GM19397 (cell line): ENCODE measurements around the gene PLVAP.

Source experiments
- ATAC-seq: cut with Tn5 transposase; IDR thresholded peaks from one replicate; pipeline ENCODE4 v1.9.1; 2021; ENCODE audit warnings: mild to moderate bottlenecking, moderate library complexity; ENCODE audit not compliant: unreplicated experiment

The PLVAP gene

DNA sequence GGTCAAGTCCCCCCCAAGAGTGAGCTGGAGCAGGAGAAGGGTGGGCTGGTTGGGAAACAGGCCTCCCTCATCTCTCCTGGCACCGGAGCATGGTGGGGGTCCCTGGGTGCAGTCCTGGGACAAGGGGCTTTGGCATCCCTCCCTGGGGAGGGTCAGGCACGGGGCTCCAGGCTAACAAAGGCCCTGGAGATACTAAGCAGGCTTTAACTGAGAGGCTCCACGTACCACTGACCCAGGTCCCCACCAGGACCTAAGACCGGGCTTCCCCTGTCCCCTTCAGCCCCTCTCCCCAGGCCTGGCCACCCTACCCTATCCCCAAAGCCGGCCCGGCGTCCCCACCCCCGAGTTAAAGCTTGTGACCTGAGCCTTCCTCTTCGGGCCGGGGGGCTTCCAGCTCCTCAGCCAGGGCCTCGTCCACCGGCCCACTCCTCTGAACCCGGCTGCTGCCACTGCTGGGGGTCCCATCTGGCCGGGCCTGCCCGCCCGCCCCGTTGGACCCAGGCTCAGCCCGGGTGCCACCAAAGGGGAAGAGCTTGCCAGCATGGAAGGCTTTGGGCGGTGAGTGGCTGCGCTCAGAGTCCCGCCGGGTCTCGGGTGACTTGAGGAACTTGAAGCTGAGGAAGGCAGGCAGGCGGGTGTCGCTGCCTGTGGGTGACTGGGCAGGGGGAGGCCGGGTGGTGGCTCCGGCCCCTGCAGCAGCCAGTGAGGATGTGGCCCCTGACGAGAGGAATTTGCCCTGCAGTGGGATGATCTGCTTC lies 52.6 kb downstream of the PLVAP start:
- ATAC-seq = no peak

DNA sequence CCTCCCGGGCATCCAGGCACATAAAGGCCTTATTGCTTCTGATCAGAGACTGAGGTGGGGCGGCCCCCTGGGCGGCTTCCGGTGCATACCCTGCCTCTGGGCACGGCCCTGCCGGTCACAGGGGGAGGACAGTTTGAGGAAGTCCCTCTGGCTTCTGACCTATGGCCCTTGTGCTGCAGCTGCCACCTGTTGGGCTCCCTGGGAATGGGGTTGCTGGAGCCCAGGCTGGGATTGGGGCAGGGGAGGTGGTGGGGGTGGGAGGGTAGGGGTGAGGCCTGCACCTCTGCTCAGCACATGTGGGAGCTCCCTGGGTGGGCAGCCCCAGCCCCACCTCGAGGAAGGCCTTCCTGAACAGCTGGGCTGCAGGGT lies 53.2 kb downstream of the PLVAP start:
- no peak for ATAC-seq

DNA sequence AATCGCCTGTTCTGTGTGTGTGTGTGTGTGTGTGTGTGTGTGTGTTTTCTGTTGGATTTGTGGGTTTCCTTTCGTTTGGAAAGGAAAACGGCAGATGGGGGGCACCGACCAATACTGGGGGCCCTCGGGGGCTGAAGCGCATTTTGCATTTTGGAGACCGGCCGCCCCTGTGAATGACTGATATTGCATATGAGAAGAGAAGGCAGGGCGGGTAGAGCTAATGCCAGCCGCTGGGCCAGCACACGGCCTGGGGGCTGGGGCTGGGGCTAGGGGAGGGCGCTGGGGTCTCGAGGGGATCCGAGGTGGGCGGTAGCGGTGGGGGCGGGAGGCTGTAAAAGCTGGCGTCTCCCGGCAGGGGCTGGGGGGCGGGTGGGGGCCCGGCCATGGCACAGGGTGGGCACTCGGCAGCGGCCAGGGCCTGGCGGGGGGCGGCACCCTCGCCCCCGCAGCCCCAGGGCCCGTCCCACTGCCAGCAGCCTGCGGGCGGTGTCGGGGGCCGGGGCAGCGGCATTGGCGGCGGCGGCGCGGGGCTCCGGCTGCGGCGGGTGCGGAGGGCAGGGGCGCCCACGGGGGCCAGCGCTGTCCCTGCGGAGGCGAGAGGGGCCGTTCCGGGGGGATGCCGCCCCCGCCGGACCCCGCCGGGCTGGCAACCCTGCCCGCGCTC lies 53.7 kb downstream of the PLVAP start:
- ATAC-seq = no peak

DNA sequence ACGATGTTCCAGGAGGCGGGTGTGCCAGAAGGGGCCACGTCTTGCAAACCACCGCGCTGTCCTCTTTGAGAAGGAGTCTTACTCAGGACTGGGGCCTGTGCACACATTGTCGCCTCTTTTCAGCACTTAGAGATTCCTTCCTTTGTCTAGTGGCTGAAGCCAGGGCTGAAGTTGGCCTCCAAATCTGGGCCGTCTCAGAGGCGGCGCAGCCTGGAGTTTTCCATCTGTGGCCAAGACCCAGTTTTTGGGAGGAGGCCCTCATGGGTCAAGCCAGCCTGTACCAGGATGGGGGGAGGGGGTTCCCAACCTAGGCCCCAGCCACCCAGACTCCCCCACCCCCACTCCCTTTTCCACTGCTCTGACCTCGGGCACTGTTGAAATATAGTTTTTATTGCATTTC lies 54.3 kb downstream of the PLVAP start:
- ATAC-seq = no peak

DNA sequence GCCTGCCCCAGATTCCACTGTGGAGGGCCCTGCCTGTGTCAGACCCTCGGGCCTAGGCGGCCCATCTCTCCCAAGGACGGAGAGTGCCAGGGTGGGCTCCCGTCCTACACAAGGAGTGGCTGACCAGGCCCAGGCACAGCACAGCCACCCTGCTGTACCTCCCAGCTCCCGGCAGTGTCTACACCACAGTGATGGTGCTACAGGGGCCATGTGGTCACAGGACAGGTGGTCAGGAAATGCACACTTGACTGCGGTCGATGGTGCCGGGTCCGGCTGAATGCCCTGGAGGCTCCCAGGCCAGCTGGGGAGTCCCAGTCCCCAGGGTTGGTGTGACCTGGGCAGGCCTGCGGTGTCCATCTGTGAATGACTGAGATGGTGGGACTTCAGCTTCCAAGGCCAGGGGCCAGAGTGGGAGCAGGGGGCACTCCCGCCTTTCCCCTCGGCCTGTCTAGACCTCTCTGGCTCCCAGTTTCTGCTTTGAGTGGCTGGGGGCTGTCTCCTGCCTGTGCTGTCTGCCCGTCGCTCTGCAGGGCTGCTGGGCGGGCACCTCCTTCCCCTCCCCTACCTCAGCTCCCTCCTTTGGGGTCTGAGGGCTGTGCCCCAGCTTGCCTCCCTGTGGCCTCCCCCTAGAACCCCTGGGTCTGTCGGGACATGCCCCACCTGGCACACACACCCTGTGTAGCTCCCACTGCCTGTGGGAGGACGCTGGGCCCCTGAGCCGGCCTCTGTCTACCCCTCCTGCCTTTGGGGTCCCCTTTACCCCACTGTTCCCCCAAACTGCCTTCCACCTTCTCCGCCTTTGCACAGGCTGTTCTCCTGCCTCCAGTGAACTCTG lies 55.3 kb downstream of the PLVAP start:
- no peak for ATAC-seq

DNA sequence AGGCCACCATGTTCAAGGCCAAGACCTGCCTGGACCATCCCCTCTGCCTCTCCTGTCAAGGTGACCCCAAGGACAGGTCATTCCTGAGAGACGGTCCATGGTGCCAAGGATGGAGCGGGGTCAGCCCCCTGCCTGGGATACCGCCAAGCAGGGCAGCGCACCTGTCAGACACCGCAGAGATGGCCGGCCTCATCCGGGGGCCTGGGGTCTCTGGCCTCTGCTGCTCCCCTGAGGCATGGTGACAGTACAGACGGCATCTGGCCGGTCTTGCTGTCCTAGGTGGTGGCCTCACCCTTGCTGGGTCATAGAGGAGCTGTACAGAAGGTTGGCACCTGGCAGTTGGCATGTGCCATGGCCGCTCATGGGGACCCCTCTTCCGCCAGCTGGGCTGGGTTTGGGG lies 56.7 kb downstream of the PLVAP start:
- no peak for ATAC-seq

DNA sequence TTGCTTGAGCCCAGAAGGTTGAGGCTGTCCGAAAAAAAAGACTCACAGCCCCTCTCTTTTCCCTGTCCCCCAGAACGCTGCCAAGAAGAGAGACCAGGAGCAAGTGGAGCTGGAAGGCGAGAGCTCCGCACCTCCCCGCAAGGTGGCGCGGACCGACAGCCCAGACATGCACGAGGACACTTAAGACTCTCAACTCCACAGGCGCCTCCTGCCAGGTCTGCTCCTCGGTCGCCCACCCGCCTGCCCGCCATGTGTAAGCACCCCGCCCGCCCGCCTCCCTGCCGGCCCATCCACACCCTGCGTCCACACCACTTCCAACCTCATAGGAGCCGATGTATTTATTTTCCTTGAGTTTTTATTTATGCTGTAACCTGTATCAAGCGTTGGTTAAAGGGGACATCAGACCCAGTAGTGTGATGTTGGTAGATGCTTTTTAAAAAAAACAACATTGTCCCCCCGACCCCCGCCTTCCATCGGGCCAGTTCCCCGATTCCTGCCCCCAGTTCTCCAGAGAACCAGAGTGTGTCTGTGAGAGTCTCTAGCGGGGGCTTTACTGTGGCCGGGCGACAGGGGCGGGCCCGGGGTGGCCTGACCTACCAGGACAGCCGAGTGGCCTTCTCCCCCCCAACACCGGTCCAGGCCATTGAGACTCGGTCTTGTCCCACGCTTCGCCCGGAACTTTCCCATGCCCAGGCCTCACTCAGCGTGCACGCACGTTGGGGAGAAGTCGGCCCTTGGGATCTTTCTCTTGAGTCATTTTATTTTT lies 57.5 kb downstream of the PLVAP start:
- no peak for ATAC-seq

DNA sequence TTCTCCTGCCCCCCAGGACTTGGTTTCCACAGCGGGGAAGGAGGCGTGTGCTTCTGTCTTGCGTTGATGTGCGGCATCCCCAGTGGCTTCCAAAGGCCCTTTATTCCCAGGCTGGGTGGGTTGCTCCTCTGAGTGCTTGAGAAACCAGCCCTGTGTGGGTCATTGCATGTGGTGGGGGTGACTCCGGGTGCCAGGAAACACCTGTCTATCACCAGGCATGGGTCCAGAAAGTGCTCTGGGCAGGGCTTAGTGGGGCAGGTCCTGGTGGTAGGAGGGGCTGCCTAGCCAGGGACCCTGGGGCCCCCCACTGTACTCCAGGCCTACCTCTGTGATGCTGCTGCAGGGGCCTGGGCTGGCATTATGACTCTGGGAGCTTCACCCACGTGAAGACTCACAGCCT lies 58.2 kb downstream of the PLVAP start:
- ATAC-seq = no peak

DNA sequence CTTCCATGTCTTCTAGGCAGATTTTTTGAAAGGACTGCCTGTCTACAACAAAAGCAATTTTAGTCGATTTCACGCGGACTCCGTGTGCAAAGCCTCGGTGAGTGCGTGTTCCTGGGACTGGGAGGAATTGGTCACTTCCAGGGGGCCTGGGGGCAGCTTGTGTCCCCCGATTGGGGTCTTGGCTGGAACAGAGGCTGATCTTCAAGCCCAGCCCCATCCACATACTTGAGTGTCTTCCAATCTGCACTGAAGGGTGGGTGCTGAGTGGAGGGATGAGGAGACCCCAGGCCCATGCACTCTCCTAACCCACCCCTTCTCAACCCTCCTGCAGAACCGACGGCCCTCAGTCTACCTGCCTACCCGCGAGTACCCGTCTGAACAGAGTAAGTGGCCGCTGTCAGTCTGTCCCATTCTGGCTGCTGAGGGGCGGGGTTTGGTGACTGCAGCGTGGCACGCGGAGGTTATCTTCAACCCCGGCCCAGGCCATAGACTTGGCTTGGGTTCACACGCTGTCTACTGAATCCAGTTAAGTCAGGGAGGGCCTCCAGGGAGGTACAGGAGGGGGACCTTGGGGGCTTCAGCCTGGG lies 63.0 kb downstream of the PLVAP start:
- no peak for ATAC-seq

DNA sequence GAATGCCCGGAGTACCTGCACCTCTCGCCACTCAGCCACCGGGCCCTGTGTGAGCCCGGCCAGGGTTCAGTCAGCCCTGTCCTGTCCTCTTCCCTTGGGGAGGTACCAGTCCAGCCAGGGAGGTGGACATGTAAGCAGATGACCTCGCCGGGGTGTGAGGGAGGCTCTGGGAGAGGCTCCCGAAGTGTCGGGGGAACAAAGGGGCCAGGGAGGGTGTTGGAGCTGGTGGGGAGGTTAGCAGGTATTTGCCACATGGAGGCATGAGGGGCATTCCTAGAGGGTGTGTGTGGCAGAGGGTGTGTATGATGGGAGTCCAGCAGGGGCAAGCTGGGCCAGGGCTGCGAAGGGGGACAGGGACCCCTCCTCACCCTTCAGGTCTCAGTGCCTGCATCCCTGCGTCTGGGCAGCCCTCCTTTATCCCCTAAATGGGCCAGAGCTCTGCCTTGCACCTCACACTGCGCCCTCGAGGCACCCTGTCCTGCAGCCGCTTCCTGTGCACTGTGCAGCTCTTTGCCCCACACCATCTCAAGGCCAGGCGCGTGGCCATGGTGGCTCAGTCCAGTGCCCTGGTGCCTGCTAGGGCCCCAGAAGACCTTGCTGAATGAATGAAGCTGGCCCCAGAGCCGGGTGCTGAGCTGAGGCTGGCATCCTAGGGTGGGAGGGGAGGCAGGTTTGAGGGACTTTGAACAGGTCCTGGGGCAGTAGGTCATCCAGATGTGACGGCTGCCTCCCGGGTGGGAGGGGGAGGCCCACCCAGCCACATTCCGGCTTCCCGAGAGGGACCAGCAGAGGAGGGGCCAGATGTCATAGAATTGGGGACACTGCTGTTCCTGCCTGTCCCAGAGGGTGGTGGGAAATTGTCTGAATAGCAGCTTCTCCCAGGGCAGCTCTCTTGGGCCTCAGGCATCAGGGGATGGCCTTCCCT lies 64.7 kb downstream of the PLVAP start:
- ATAC-seq = no peak

DNA sequence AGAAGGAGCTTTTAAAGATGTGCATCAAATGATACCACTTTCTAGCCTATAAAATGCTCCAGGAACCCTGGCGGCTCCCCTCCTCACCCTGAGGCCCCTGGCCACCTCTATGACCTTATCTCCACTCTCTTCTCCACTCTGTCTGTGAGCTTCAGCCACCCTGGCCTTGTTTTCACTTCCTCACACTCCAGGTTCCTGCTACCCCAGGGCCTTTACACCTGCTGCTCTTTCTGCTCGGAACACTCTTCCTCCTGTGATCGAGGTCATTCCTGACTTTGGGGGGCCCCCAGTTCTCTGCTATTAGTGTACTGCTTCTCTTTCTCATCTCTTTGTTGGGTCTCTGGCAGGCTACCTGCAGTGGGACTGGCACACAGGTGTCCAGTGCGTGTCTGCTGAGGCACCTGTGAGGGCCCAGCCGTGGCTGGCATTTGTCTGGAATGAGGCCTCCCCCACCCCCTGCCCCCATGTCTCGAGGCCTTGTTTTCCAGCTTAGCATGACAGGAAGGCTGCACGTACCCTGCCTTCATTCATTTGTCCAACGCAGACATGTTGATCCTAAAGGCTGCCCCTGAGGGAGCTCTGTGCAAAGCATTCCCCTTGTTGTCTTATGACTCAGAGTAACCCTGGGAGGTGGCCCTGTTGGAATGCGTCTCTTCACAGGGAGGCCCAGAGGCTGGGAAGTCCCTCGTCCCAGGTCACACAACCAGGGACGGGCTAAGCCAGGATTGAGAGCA lies 65.5 kb downstream of the PLVAP start:
- ATAC-seq = no peak

DNA sequence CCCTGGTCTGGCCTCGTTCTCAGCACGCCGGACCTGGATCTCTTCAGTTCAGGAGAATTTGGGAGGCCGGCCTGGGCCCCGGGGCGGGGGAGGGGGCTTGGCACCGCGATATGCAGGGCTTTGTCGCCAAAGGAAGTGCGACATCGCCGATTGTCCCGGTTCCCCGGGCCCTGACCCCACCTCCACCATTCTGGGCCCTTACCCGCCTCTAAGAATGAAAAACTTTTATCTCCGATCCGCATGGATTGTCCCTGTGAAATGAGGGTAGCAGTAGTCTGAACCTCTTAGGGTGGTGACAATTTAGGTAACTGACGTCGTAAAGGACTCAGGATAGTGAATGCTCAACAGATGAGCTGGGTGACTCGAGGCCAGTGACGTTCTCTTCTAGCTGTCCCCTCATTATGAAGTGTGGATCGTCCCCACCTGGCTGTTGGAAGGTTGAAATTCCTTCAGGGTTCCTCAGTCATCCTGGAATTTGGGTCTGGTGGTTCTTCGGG lies 67.1 kb downstream of the PLVAP start:
- no peak for ATAC-seq

DNA sequence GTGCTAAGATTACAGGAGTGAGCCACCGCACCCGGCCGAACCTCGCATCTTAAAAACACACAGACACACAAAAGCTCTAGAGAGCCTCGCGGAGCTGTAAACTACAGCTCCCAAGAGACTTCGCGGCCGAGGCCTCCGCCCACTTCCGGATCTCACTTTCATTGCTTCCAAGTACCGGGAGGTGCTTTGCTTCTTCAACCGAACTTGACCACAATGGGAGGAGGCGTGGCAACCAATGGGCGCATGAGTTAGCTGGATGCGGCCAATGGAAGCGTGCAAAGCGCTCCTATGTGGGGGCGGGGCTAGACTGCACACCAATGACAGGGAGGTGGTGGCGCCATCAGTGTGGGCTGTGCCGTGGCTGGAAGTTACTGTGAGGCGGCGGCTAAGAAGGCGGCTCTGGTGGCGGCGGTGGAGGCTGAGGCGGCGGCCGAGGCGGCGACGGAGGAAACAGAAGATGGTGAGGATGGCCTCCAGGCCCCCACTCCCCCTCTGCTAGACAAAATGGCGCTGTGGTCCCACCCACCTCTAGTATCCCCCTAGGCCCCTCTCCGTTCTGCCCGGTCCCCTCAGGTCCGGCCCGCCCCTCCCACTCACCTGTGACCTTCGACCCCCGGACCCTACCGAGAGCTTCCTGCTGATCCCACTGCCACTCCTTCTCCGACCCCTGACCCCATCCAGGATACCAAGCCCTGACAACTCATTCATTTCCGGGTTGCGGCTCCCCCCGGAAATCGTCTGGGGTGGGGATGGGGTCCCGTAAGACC lies 67.8 kb downstream of the PLVAP start, which contains the start of gene DDA1:
Gene DDA1, plus strand, starts transcription at position 366 of the 767 bp plus-strand sequence. Its CDS starts 92 bp downstream, at position 458.
- ATAC-seq = peak; percentile 44

DNA sequence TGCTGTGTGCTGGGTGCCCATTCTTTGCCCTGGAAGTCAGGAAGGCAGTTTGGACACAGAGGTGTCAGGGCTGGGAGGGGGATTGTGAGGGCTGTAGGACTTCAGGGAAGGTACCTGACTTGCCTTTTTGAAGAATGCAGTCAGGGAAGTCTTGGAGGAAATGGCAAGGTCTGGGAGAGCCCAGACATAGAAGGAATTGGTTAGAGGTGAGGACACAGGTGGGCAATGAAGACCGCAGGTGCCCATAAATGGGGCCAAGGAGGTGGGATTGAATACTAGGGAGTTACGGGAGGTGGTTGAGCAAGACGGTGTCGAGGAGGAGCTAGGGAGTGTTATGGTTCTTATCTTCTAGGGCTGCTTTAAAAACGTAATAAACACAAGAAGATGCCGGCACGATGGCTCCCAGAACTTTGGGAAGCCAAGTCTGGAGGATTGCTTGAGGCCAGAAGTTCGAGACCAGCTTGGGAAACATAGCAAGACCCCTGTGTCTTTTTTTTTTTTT lies 69.2 kb downstream of the PLVAP start:
- no peak for ATAC-seq

DNA sequence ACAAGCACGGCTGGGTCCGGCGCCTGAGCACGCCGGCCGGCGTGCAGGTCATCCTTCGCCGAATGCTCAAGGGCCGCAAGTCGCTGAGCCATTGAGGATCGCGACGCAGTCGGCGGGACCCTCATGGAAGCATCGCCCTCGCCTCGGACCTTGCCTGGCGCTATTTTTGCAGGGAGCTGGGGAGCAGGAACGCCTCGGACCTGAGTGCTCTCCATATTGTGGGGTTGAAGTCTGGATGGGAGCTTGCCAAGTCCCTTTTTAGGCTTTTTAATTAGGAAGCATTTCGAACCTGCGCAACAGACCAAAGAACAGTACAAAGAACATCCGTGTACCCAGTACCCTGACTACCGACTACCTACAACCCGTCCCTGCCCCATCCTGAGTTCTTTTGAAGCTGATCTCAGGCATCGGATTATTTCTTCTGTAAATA lies 70.8 kb downstream of the PLVAP start:
- no peak for ATAC-seq

DNA sequence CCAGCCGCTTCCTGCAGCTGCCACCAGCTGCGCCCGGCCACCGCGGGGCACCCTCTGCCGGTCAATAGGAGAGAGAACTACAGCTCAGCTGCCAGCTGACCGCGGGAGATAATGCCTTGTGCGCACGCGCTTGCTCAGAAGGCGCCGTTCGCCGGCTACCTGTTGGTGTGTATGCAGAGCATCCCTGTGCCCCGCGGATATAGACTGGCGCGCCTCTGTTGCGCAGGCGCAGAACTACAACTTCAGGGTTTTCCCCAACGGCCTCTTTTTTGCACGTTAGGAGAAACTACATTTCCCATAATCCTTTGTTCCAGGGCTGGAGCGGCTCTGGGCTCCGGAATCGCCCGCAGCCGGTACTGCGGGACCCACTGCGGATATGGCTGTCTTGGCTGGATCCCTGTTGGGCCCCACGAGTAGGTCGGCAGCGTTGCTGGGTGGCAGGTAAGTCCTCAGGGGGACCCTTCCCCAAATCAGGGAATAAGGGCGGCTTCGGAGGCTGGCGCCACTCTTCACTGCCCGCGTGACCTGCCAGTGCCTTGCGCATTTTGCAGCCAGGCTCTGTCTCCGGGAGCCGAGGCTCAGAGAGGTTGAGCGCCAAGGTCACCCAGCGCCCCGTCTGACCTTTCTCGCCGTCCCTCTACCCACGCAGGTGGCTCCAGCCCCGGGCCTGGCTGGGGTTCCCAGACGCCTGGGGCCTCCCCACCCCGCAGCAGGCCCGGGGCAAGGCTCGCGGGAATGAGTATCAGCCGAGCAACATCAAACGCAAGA lies 71.4 kb downstream of the PLVAP start, which contains the start of gene MRPL34:
Gene MRPL34, plus strand, starts transcription at position 356 of the 768 bp plus-strand sequence. Its CDS starts 21 bp downstream, at position 377.
- ATAC-seq = peak; percentile 78

DNA sequence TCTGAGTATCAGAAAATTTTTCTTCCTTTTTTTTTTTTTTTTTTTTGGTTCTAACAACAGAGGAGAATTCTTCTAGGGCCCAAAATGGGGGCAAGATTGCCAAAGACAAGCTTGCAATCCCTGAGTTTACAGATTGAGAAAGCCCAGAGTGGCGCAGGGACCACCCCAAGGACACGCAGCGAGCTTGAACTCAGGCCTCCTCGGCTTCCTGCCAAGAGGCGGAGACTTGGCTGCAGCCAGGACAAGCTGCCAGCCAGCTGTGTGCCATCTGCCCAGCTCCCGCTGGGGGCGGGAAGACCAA lies 72.0 kb downstream of the PLVAP start:
- no peak for ATAC-seq
